H9 (cell line): Measurements from ENCODE around the gene KRTAP5-7. TPM values are rescaled to one million over a fixed set of nuclear protein-coding genes. Genes with fewer than 3 reads are reported as not detected.

ENCODE experiments used
- DNase-seq: peaks from one replicate; pipeline ENCODE4 v3.0.0-alpha.2; 2017
- H2AFZ ChIP-seq: one replicate; pipeline ENCODE4 v1.6.1; 2013; ENCODE audit warnings: mild to moderate bottlenecking, low read length, control low read depth, moderate library complexity
- H2AK5ac ChIP-seq: 2 replicates; pipeline ENCODE4 v1.6.1; 2013; ENCODE audit warnings: low read length, control low read depth, mixed read lengths; ENCODE audit not compliant: insufficient read length
- H2BK120ac ChIP-seq: one replicate; pipeline ENCODE4 v1.6.1; 2013; ENCODE audit warnings: low read depth, mild to moderate bottlenecking, low read length, control low read depth, inconsistent platforms; ENCODE audit not compliant: poor library complexity, severe bottlenecking
- H2BK12ac ChIP-seq: 2 replicates; pipeline ENCODE4 v1.6.1; 2013; ENCODE audit warnings: low read length, control low read depth, mixed read lengths, low read depth; ENCODE audit not compliant: insufficient read length
- H2BK15ac ChIP-seq: 2 replicates; pipeline ENCODE4 v1.6.1; 2013; ENCODE audit warnings: low read depth, low read length, control low read depth
- H2BK20ac ChIP-seq: one replicate; pipeline ENCODE4 v1.6.1; 2013; ENCODE audit warnings: low read depth, mild to moderate bottlenecking, low read length, control low read depth, inconsistent platforms; ENCODE audit not compliant: poor library complexity, severe bottlenecking
- H2BK5ac ChIP-seq: 2 replicates; pipeline ENCODE4 v1.6.1; 2013; ENCODE audit warnings: low read length, control low read depth, mixed read lengths; ENCODE audit not compliant: insufficient read length
- H3K14ac ChIP-seq: 2 replicates; pipeline ENCODE4 v1.6.1; 2013; ENCODE audit warnings: low read length, control low read depth; ENCODE audit not compliant: insufficient read depth
- H3K18ac ChIP-seq: 2 replicates; pipeline ENCODE4 v1.6.1; 2013; ENCODE audit warnings: low read depth, mild to moderate bottlenecking, mixed read lengths, low read length, control low read depth; ENCODE audit not compliant: insufficient read length
- H3K23ac ChIP-seq: 2 replicates; pipeline ENCODE4 v1.6.1; 2013; ENCODE audit warnings: low read length, control low read depth, mixed read lengths, low read depth; ENCODE audit not compliant: insufficient read length
- H3K23me2 ChIP-seq: 2 replicates; pipeline ENCODE4 v1.6.1; 2013; ENCODE audit warnings: low read depth, mild to moderate bottlenecking, mixed read lengths, low read length, control low read depth; ENCODE audit not compliant: insufficient read length, poor library complexity, severe bottlenecking
- H3K27ac ChIP-seq: 2 replicates; pipeline ENCODE4 v1.5.1; 2013; ENCODE audit warnings: low read length, control low read depth, mixed read lengths, low read depth; ENCODE audit not compliant: insufficient read length
- H3K27me3 ChIP-seq: 2 replicates; pipeline ENCODE4 v1.6.1; 2013; ENCODE audit warnings: low read length, control low read depth, inconsistent platforms; ENCODE audit not compliant: insufficient read depth
- H3K4ac ChIP-seq: 2 replicates; pipeline ENCODE4 v1.6.1; 2013; ENCODE audit warnings: low read depth, mild to moderate bottlenecking, control low read depth, inconsistent platforms, low read length, moderate library complexity
- H3K4me1 ChIP-seq: 2 replicates; pipeline ENCODE4 v1.6.1; 2013; ENCODE audit warnings: low read length, control low read depth, inconsistent platforms; ENCODE audit not compliant: insufficient read depth
- H3K4me2 ChIP-seq: 2 replicates; pipeline ENCODE4 v1.6.1; 2013; ENCODE audit warnings: low read length, control low read depth, mixed read lengths; ENCODE audit not compliant: insufficient read length, insufficient read depth
- H3K56ac ChIP-seq: 2 replicates; pipeline ENCODE4 v1.6.1; 2013; ENCODE audit warnings: low read depth, mild to moderate bottlenecking, mixed read lengths, low read length, control low read depth; ENCODE audit not compliant: insufficient read length
- H3K79me1 ChIP-seq: 2 replicates; pipeline ENCODE4 v1.6.1; 2013; ENCODE audit warnings: low read depth, mild to moderate bottlenecking, moderate library complexity, low read length, control low read depth, inconsistent platforms; ENCODE audit not compliant: insufficient read depth, poor library complexity, severe bottlenecking
- H3K79me2 ChIP-seq: 2 replicates; pipeline ENCODE4 v1.6.1; 2013; ENCODE audit warnings: low read length, control low read depth, inconsistent platforms; ENCODE audit not compliant: insufficient read depth
- H3K9ac ChIP-seq: 2 replicates; pipeline ENCODE4 v1.6.1; 2013; ENCODE audit warnings: low read length, control low read depth, mixed read lengths; ENCODE audit not compliant: insufficient read length; ENCODE audit errors: extremely low read depth
- H3K9me3 ChIP-seq: one replicate; pipeline ENCODE4 v1.6.1; 2013; ENCODE audit warnings: low read depth, low read length, inconsistent platforms; ENCODE audit not compliant: control insufficient read depth
- H3T11ph ChIP-seq: one replicate; pipeline ENCODE4 v1.6.1; 2013; ENCODE audit warnings: mild to moderate bottlenecking, low read length, control low read depth, inconsistent platforms
- H4K20me1 ChIP-seq: one replicate; pipeline ENCODE4 v1.6.1; 2013; ENCODE audit not compliant: control insufficient read depth, insufficient read length, insufficient read depth
- H4K5ac ChIP-seq: 2 replicates; pipeline ENCODE4 v1.6.1; 2013; ENCODE audit warnings: low read depth, mild to moderate bottlenecking, mixed read lengths, low read length, control low read depth; ENCODE audit not compliant: insufficient read length
- H4K8ac ChIP-seq: replicated peaks from 2 replicates; pipeline ENCODE4 v1.6.1; 2013; ENCODE audit warnings: low read length, control low read depth, mixed read lengths, low read depth; ENCODE audit not compliant: insufficient read length
- H4K91ac ChIP-seq: 2 replicates; pipeline ENCODE4 v1.6.1; 2013; ENCODE audit warnings: low read depth, mild to moderate bottlenecking, moderate library complexity, mixed read lengths, low read length, control low read depth; ENCODE audit not compliant: insufficient read length
- H3K27ac Mint-ChIP-seq, 3 experiments: 2 replicates in 2 of 3; 3 replicates in 1 of 3; pipeline ENCODE4 v1.8.0; 2020 to 2021; ENCODE audit warnings: mixed read lengths in 3 of 3, mild to moderate bottlenecking in 1 of 3, moderate library complexity in 1 of 3
- H3K27me3 Mint-ChIP-seq: 2 replicates; pipeline ENCODE4 v1.8.0; 2021; ENCODE audit warnings: low read depth, mild to moderate bottlenecking, moderate library complexity, mixed read lengths
- H3K36me3 Mint-ChIP-seq, 3 experiments: 2 replicates in 2 of 3; 3 replicates in 1 of 3; pipeline ENCODE4 v1.8.0; 2020 to 2021; ENCODE audit warnings: low read depth in 3 of 3, mixed read lengths in 3 of 3; ENCODE audit not compliant: insufficient read depth in 1 of 3
- H3K4me1 Mint-ChIP-seq, 2 experiments: 2 replicates each; pipeline ENCODE4 v1.8.0; 2020; ENCODE audit warnings: mixed read lengths in 2 of 2
- H3K4me3 Mint-ChIP-seq, 2 experiments: 2 replicates in 1 of 2; 3 replicates in 1 of 2; pipeline ENCODE4 v1.8.0; 2020 to 2021; ENCODE audit warnings: mild to moderate bottlenecking in 2 of 2, mixed read lengths in 2 of 2, moderate library complexity in 1 of 2
- H3K9me3 Mint-ChIP-seq, 2 experiments: 2 replicates in 1 of 2; 3 replicates in 1 of 2; pipeline ENCODE4 v1.8.0; 2020; ENCODE audit warnings: mild to moderate bottlenecking in 2 of 2, mixed read lengths in 2 of 2, moderate library complexity in 1 of 2
- WGBS: extraction: QIAGEN DNeasy Blood & Tissue Kit; methylation state at CpG from one replicate; pipeline ENCODE4 v1.1.7; 2013; ENCODE audit warnings: missing lambda C conversion rate, low lambda C conversion rate, mixed read lengths; ENCODE audit not compliant: insufficient read length; ENCODE audit errors: extremely low coverage; 5-methylcytosine and 5-hydroxymethylcytosine counted together
- total RNA-seq: library from RNA; stranded (reverse); gene quantifications from 2 replicates; pipeline ENCODE4 v1.2.1, GENCODE V29; 2021
- TF ChIP-seq, protein P1 (sequence below): fragments of 200-600 bp; sonication (generic); conservative IDR thresholded peaks from 3 replicates; pipeline ENCODE4 v1.8.0; 2021; ENCODE audit warnings: antibody characterized with exemption, mild to moderate bottlenecking

The KRTAP5-7 gene
- total RNA-seq, 1 experiment from 2014 or later: not detected

DNA sequence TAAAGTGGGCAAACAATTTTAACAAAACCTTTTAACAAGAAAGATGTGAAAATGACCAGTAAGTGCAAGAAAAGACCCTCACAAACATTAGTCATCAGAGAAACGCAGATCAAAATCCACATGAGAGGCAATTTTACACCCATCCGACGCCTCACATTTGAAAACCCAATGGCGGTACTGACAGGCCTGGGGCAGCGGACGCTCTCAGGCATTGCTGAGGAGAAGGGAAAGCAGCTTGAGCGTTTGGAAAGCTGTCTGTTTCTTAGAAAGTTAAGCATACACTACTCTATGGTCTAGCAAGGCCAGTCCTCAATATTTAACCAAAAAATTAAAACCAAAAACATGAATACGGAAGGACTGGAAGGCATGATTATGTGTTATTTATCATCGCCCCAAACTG is 8.8 kb downstream of the KRTAP5-7 start:
- TF ChIP-seq, protein P1, sequence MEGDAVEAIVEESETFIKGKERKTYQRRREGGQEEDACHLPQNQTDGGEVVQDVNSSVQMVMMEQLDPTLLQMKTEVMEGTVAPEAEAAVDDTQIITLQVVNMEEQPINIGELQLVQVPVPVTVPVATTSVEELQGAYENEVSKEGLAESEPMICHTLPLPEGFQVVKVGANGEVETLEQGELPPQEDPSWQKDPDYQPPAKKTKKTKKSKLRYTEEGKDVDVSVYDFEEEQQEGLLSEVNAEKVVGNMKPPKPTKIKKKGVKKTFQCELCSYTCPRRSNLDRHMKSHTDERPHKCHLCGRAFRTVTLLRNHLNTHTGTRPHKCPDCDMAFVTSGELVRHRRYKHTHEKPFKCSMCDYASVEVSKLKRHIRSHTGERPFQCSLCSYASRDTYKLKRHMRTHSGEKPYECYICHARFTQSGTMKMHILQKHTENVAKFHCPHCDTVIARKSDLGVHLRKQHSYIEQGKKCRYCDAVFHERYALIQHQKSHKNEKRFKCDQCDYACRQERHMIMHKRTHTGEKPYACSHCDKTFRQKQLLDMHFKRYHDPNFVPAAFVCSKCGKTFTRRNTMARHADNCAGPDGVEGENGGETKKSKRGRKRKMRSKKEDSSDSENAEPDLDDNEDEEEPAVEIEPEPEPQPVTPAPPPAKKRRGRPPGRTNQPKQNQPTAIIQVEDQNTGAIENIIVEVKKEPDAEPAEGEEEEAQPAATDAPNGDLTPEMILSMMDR: no peak
- H3K23me2 ChIP-seq: no peaks in the 10 kb centered on the region
- no peak overlapping the region for H3K14ac ChIP-seq
- no peak overlapping the region for H2BK5ac ChIP-seq
- no peak overlapping the region for H3K9ac ChIP-seq
- H3K9me3 Mint-ChIP-seq: peaks cover 3 to 4% of the 10 kb centered on the region in 2 experiments
- no peak overlapping the region for H3K18ac ChIP-seq
- H3K9me3 ChIP-seq: no peaks in the 10 kb centered on the region
- no peak overlapping the region for H2BK15ac ChIP-seq
- no peak overlapping the region for H2AFZ ChIP-seq
- no peak overlapping the region for H2BK12ac ChIP-seq
- H2BK20ac ChIP-seq: no peak overlapping the region
- H3K4me1 ChIP-seq: no peaks in the 10 kb centered on the region
- no peaks in the 10 kb centered on the region for H3K4me1 Mint-ChIP-seq
- H3K27ac Mint-ChIP-seq: no peak overlapping the region; a peak in 1 of 7 replicates
- WGBS: no CpG with 5 or more reads among the region's 9 CpGs
- H3K4ac ChIP-seq: no peak overlapping the region
- H3K23ac ChIP-seq: no peak overlapping the region
- H3K4me3 Mint-ChIP-seq: no peak overlapping the region
- H3K4me2 ChIP-seq: no peak overlapping the region
- no peak overlapping the region for H4K5ac ChIP-seq
- H2BK120ac ChIP-seq: no peak overlapping the region
- no peak overlapping the region for H2AK5ac ChIP-seq
- no peaks in the 10 kb centered on the region for H3K79me1 ChIP-seq
- H3T11ph ChIP-seq: no peak overlapping the region
- no peaks in the 10 kb centered on the region for H3K27me3 ChIP-seq
- peaks cover 3 to 4% (median 4%) of the 10 kb centered on the region in 3 experiments; a peak in 6 of 7 replicates for H3K36me3 Mint-ChIP-seq
- no peak for DNase-seq
- H3K79me2 ChIP-seq: no peaks in the 10 kb centered on the region
- H3K56ac ChIP-seq: no peak overlapping the region
- peaks cover 7% of the 10 kb centered on the region for H3K27me3 Mint-ChIP-seq
- H3K27ac ChIP-seq: no peak overlapping the region
- H4K20me1 ChIP-seq: no peaks in the 10 kb centered on the region
- no peak overlapping the region for H4K8ac ChIP-seq
- H4K91ac ChIP-seq: no peak overlapping the region
